GM21515 (cell line): ENCODE results near the gene VDR.

Experiments used
- ATAC-seq: cut with Tn5 transposase; IDR thresholded peaks from one replicate; pipeline ENCODE4 v1.9.1; 2021; ENCODE audit not compliant: unreplicated experiment

Gene VDR

GRCh38 chr12:47799357-47799955 lies 105.3 kb downstream of the VDR start:
- no peak for ATAC-seq

DNA sequence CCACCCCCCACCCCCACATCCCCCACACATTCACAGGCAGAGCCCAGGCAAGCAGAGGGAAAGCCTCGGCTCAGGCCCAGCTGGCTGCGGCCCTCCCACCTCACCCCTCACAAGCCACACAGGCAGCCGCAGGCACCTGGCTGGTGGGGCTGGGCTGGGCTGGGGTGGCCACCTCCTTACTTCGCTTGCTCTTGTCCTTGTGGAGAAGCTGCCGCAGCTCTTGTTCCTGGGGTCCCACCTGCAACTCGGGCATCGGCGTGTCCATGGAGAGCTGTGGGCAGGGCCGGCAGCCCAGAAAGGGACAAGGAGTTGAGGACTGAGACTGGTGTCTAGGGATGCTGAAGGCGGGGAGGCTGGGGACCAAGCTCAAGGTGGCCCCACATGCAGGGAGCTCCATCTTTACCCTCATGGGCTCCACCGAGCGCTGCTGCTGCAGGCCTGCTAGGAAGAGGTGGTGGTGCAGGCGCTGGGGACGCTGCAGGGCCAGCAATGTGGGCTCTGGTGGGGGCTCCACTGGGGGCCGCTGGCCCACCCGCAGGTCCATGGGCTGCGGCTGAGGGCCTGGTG lies 106.3 kb downstream of the VDR start:
- ATAC-seq = no peak

DNA sequence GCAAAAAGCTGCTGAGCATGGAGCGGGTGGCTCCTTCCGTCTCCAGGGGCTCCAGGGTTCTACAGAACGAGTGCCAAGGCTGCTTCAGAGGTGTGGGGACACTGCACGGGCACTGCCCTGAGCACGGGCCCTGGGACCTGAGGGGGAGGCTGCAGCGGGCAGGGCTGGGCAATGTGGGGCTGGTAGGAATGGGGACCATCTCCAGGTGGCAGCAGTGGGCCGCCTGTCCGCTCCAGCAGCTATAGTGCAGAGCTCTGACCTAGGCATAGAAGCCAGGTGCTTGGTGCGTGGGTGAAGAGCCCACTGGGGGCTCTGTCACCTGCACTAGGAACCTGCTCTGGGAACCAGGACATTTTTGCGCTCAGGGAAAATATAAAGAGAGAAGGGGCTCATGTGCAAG lies 107.4 kb downstream of the VDR start:
- no peak for ATAC-seq

GRCh38 chr12:47795814-47796411 lies 108.9 kb downstream of the VDR start:
- no peak for ATAC-seq

DNA sequence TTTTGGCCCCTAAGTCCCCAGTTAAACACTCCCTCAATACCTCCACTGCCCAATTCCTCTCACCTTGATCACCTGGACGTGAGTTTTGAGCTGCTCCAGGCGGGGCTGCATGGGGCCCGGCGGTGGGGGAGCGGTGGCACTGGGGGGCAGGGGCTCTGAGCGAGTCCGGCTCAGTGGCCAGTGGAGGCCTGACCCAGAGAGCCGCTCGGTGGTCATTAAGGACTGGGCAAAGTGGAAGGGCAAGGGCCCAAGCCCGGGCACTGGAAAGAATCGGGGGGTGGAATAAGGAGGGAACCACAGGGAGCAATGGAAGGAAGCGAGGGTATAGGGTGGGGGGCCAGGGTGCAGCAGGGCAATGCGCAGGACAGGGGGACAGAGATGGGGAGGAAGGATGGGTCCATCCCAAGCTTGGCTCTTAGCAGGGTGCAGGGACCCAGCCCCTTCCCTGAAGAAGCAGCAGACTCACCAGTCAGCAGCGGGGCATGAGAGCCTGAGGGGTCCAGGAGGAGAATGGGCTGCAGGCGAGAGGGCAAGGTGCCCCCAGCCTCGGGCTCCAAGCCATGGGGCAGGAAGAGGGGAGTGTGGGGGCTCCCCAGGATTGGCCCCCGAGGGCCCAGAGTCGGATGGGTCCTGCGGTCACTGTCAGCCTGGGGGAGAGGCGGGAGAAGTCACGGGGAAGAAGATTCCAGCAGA lies 109.5 kb downstream of the VDR start:
- no peak for ATAC-seq

GRCh38 chr12:47794679-47795078 lies 110.1 kb downstream of the VDR start:
- no peak for ATAC-seq

GRCh38 chr12:47793015-47793681 lies 111.6 kb downstream of the VDR start:
- ATAC-seq = no peak

- ATAC-seq = no peak
These were observed 112.9 kb downstream of the VDR start for GRCh38 chr12:47791874-47792273.
